Uterus (tissue), 2 donors: ENCODE measurements around the gene BBX.

ENCODE experiments used
- CTCF ChIP-seq, 4 experiments: fragments of 200-600 bp in 2 of 4; fragments of 450-650 bp in 2 of 4; sonication (generic) in 2 of 4; IDR thresholded peaks; one replicate each; pipeline ENCODE4 v1.5.1; 2016 to 2019; ENCODE audit warnings: antibody characterized with exemption in 4 of 4, mild to moderate bottlenecking in 2 of 4, moderate library complexity in 1 of 4
- POLR2A ChIP-seq, 2 donors: fragments of 450-650 bp; IDR thresholded peaks; one replicate each; pipeline ENCODE4 v1.6.1; 2016; ENCODE audit warnings: antibody characterized with exemption in 2 of 2, mild to moderate bottlenecking in 1 of 2, moderate library complexity in 1 of 2

- TF ChIP-seq CTCF (IDR thresholded peaks at IDR 0.05) (no peak), POLR2A (IDR thresholded peaks at IDR 0.05) (no peak)
Measured at GRCh38 chr3:107651782-107652181, 129.0 kb downstream of the BBX start.
